Upper lobe of left lung (tissue), 6 donors: ENCODE measurements around the gene PGD. TPM values are rescaled to one million over a fixed set of nuclear protein-coding genes. Genes with fewer than 3 reads are reported as not detected.
A peak's percentile ranks its signal among the peaks of the same experiment; 100 is the strongest.

Experiments used
- ATAC-seq, 2 donors: fragments of 200-7000 bp; cut with Tn5 transposase; one replicate each; pipeline ENCODE4 v1.9.1; 2022; ENCODE audit warnings: mild to moderate bottlenecking in 2 of 2, moderate library complexity in 2 of 2; ENCODE audit not compliant: low FRiP score in 2 of 2
- DNase-seq, 2 donors: peaks; one replicate each; pipeline ENCODE4 v3.0.0-alpha.2; 2019 to 2020
- H3K27ac ChIP-seq, 4 donors: fragments of 200-600 bp; sonication (generic); one replicate each; pipeline ENCODE4 v1.5.1; 2016 to 2019
- H3K27me3 ChIP-seq, 4 donors: fragments of 200-600 bp; sonication (generic); one replicate each; pipeline ENCODE4 v1.5.1; 2017 to 2019
- H3K36me3 ChIP-seq, 4 donors: fragments of 200-600 bp; sonication (generic); one replicate each; pipeline ENCODE4 v1.5.1; 2016 to 2019
- H3K4me1 ChIP-seq, 4 donors: fragments of 200-600 bp; sonication (generic); one replicate each; pipeline ENCODE4 v1.5.1; 2018 to 2019
- H3K4me3 ChIP-seq, 4 donors: fragments of 200-600 bp; sonication (generic); one replicate each; pipeline ENCODE4 v1.5.1; 2017 to 2019; ENCODE audit warnings: mild to moderate bottlenecking in 2 of 4, moderate library complexity in 1 of 4
- H3K9me3 ChIP-seq, 4 donors: fragments of 200-600 bp; sonication (generic); one replicate each; pipeline ENCODE4 v1.5.1; 2018 to 2019
- CTCF ChIP-seq, 6 experiments: fragments of 450-650 bp in 4 of 6; fragments of 200-600 bp in 2 of 6; sonication (generic) in 2 of 6; IDR thresholded peaks; one replicate each; pipeline ENCODE4 v1.5.1; 2016 to 2019; ENCODE audit warnings: antibody characterized with exemption in 6 of 6
- EP300 ChIP-seq, 4 donors: sonication (generic); formaldehyde crosslinking; IDR thresholded peaks; one replicate each; pipeline ENCODE4 v1.5.1; 2017; ENCODE audit warnings: antibody characterized with exemption in 4 of 4, control low read depth in 2 of 4
- POLR2A ChIP-seq, 4 donors: fragments of 450-650 bp; IDR thresholded peaks; one replicate each; pipeline ENCODE4 v1.5.1; 2016 to 2017; ENCODE audit warnings: antibody characterized with exemption in 4 of 4, mild to moderate bottlenecking in 2 of 4
- POLR2AphosphoS5 ChIP-seq, 2 donors: sonication (generic); formaldehyde crosslinking; IDR thresholded peaks; one replicate each; pipeline ENCODE4 v1.5.1; 2017; ENCODE audit warnings: antibody characterized with exemption in 2 of 2
- WGBS, 2 donors: methylation state at CpG; one replicate each; pipeline ENCODE4 v1.1.5; 2017 to 2018; 5-methylcytosine and 5-hydroxymethylcytosine counted together
- total RNA-seq, 6 donors: library from RNA; depleted of rRNA in 4 of 6; stranded (reverse); fragments of >200 nt in 4 of 6; gene quantifications; one replicate each; pipeline versions ENCODE4 v1.1.0 to v1.2.1, GENCODE V29; 2016 to 2021
- donor health status: DM: no; HTN: no; CAD: no; lungs with moderate emphysema.
- donor health status: DM: no; HTN: yes; CAD: no; lungs with severe emphysema.

Gene PGD
- total RNA-seq, 6 donors from 2014 or later = 118 to 211 (median 183) TPM

DNA sequence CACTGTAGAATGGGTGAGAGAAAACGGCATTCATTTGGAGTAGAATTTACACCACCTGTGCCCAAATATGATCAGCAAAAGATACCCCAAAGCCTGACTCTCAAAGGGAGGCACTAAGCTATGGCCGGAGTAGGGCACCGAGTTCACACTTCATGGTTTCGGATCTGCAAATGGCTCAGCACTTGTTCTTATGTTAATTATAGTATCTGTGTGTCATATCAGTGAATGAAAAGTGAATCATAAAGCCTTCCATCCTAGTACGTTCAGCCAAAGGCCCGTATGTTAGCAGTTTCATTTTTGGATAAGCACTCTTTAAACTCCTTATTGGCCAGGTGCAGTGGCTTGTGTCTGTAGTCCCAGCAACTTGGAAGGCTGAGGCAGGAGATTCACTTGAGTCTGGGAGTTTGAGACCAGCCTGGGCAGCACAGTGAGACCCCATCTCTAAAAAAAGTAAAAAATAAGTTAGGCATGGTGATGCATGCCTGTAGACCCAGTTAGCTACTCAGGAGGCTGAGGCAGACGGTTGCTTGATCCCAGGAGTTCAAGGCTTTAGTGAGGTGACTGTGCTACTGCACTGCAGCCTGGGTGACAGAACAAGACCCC is 46.0 kb downstream of the PGD start:
- Histone ChIP-seq H3K27me3 (no peaks in the 10 kb centered on the region), H3K36me3 (peaks cover 0 to 14% (median 1%) of the 10 kb centered on the region in 4 donors), H3K4me1 (no peaks in the 10 kb centered on the region), H3K9me3 (no peaks in the 10 kb centered on the region), H3K4me3 (no peak overlapping the region), H3K27ac (no peak overlapping the region)
- DNase-seq (no peak), ATAC-seq (no peak)
- TF ChIP-seq POLR2AphosphoS5 (IDR thresholded peaks at IDR 0.05) (no peak), CTCF (IDR thresholded peaks at IDR 0.05) (no peak), EP300 (IDR thresholded peaks at IDR 0.05) (no peak)
- WGBS, 2 donors = 93 to 94% methylated on average over 7 of the region's 7 CpGs

DNA sequence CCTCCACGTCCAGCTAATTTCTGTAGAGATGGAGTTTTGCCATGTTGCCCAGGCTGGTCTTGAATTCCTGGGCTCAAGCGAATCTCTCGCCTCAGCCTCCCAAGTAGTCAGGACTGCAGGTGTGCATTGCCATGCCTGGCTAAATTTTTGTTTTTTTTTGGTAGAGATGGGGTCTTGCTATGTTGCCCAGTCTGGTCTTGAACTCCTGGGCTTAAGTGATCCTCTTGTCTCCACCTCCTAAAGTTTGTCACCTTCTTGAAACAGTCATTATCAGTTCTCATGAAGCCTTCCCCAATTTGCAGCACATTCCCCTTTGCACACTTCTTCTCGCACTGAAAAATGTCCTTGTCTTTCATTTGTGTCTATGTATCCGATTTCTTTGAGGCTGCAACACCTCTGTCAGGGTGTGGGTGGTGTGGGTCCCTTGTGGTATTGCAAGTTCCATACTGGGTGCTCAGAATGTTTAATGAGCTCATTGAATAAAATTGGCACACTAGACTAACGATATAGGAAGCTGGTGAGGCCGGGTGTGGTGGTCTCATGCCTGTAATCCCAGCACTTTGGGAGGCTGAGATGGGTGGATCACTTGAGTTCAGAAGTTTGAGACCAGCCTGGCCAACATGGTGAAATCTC is 48.0 kb downstream of the PGD start:
- peaks cover 0 to 7% (median 0%) of the 10 kb centered on the region in 4 donors for H3K36me3 ChIP-seq
- no peaks in the 10 kb centered on the region for H3K9me3 ChIP-seq
- no peak overlapping the region for H3K27ac ChIP-seq
- DNase-seq (no peak), ATAC-seq (no peak)
- peaks cover 0 to 7% (median 2%) of the 10 kb centered on the region in 4 donors for H3K4me1 ChIP-seq
- TF ChIP-seq POLR2AphosphoS5 (IDR thresholded peaks at IDR 0.05) = no peak
- no peak for TF ChIP-seq EP300 (IDR thresholded peaks at IDR 0.05)
- TF ChIP-seq CTCF (IDR thresholded peaks at IDR 0.05) = no peak
- TF ChIP-seq POLR2A (IDR thresholded peaks at IDR 0.05) = no peak
- no peaks in the 10 kb centered on the region for H3K27me3 ChIP-seq
- no peak overlapping the region for H3K4me3 ChIP-seq
- WGBS, 2 donors = 92 to 99% methylated on average over 7 of the region's 7 CpGs

DNA sequence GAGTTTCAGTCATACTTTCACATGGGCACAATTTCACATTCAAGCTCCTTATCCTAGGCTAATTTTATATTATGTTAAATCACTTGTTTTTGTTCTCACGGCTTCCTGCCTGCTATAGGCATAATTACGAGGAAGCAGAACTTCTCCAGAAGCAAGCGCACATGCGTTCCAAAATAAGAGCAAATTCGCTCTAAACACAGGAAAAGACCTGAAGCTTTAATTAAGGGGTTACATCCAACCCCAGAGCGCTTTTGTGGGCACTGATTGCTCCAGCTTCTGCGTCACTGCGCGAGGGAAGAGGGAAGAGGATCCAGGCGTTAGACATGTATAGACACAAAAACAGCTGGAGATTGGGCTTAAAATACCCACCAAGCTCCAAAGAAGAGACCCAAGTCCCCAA is 50.9 kb downstream of the PGD start, which contains the start of gene CORT:
CORT (plus strand) TSS at position 281 of the 400 bp plus-strand sequence. CDS start 193 bp downstream, outside the sequence.
- Histone ChIP-seq H3K27ac (no peak within 1 kb of the TSS), H3K4me3 (no peak within 1 kb of the TSS), H3K4me1 (peaks cover 0 to 9% (median 2%) of the 10 kb centered on the region in 4 donors), H3K27me3 (no peaks in the 10 kb centered on the region), H3K36me3 (peaks cover 0 to 2% (median 0%) of the 10 kb centered on the region in 4 donors), H3K9me3 (no peaks in the 10 kb centered on the region)
- DNase-seq (no peak), ATAC-seq (no peak)
- 91 to 93% methylated on average over 10 of the region's 10 CpGs for WGBS, 2 donors
- TF ChIP-seq EP300 (IDR thresholded peaks at IDR 0.05) = no peak
- no peak for TF ChIP-seq CTCF (IDR thresholded peaks at IDR 0.05)
- no peak for TF ChIP-seq POLR2AphosphoS5 (IDR thresholded peaks at IDR 0.05)
- TF ChIP-seq POLR2A (IDR thresholded peaks at IDR 0.05) = no peak

DNA sequence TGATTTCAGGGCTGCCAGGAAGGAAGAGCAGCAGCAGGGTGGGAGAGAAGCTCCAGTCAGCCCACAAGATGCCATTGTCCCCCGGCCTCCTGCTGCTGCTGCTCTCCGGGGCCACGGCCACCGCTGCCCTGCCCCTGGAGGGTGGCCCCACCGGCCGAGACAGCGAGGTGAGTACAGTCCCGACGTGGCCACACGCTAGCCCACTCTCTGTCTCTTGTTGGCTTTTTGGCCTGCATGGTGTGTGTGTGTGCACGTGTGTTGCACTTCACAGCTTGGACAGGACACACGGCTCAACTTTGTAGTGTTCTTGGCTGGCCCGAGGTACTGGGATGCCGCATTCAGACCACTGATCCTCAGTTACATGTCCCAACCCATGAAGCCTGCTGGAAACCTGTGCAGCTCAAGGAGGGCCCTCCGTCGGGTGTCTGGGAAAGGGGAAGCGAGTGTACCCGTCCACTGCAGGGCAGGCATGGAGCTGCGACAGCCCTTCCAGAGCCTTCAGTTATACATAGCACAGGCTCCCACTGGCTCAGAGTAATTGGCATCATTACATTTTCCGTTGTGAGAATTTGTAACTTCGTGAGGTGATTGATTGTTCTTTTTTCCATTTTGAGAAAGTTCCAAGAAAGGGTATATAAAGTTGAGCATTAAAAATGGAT is 51.4 kb downstream of the PGD start:
- peak in 1 of 2 donors; percentile 40 for ATAC-seq
- 82 to 92% methylated on average over 19 to 20 of the region's 21 CpGs for whole genome bisulfite sequencing, 2 donors
- Histone ChIP-seq H3K27me3 (no peaks in the 10 kb centered on the region), H3K27ac (no peak overlapping the region), H3K4me1 (peaks cover 0 to 9% (median 2%) of the 10 kb centered on the region in 4 donors), H3K4me3 (no peak overlapping the region), H3K36me3 (no peaks in the 10 kb centered on the region), H3K9me3 (no peaks in the 10 kb centered on the region)
- DNase-seq = peak in 1 of 2 donors; percentile 70
- TF ChIP-seq CTCF (IDR thresholded peaks at IDR 0.05) = no peak
- no peak for TF ChIP-seq POLR2A (IDR thresholded peaks at IDR 0.05)
- no peak for TF ChIP-seq EP300 (IDR thresholded peaks at IDR 0.05)
- no peak for TF ChIP-seq POLR2AphosphoS5 (IDR thresholded peaks at IDR 0.05)
